Mesothelial cell of epicardium (in vitro differentiated cells): ENCODE data around the gene LMBR1. TPM values are rescaled to one million over a fixed set of nuclear protein-coding genes. Genes with fewer than 3 reads are reported as not detected.
"Not testable (repeated sequence)": the region's sequence is repeated elsewhere in the genome, so short reads cannot be mapped to it uniquely, and the experiment has no call there.

Source experiments
- DNase-seq, 2 experiments: peaks; one replicate each; pipeline ENCODE4 v3.0.0; 2021; ENCODE audit warnings: low spot score in 2 of 2; ENCODE audit not compliant: unreplicated experiment in 2 of 2
- H3K27ac Mint-ChIP-seq: 2 replicates; pipeline ENCODE4 v1.8.0; 2021; ENCODE audit warnings: mixed read lengths
- H3K27me3 Mint-ChIP-seq: 2 replicates; pipeline ENCODE4 v1.8.0; 2021; ENCODE audit warnings: low read depth, mixed read lengths
- H3K36me3 Mint-ChIP-seq: 2 replicates; pipeline ENCODE4 v1.8.0; 2021; ENCODE audit warnings: mixed read lengths
- H3K4me1 Mint-ChIP-seq: 2 replicates; pipeline ENCODE4 v1.8.0; 2021; ENCODE audit warnings: mixed read lengths
- H3K4me3 Mint-ChIP-seq: 2 replicates; pipeline ENCODE4 v1.8.0; 2021; ENCODE audit warnings: mild to moderate bottlenecking, moderate library complexity, mixed read lengths
- H3K9me3 Mint-ChIP-seq: 2 replicates; pipeline ENCODE4 v1.8.0; 2021; ENCODE audit warnings: mixed read lengths
- total RNA-seq: library from RNA; stranded (reverse); gene quantifications from 3 replicates; pipeline ENCODE4 v1.2.1, GENCODE V29; 2021
- TF ChIP-seq, protein P1 (sequence below): fragments of 200-600 bp; sonication (generic); IDR thresholded peaks from one replicate; pipeline ENCODE4 v1.5.0; 2021; ENCODE audit warnings: antibody characterized with exemption; ENCODE audit not compliant: unreplicated experiment

The LMBR1 gene
- total RNA-seq, 1 donor from 2014 or later: 69.3 TPM

DNA sequence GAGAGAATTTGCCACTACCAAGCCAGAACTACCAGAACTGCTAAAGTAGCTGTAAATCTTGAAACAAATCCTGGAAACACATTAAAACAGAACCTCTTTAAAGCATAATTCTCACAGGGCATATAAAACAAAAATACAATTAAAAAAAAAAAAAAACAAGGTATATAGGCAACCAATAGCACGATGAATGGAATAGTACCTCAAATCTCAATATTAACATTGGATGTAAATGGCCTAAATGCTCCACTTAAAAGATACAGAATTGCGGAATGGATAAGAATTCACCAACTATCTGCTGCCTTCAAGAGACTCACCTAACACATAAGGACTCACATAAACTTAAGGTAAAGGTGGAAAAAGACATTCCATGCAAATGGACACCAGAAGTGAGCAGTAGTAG lies 17.2 kb downstream of the LMBR1 start:
- Mint-ChIP-seq H3K27ac (no peak overlapping the region), H3K4me1 (no peaks in the 10 kb centered on the region), H3K9me3 (peaks cover 55% of the 10 kb centered on the region), H3K4me3 (no peak overlapping the region), H3K36me3 (peaks cover 65% of the 10 kb centered on the region), H3K27me3 (no peaks in the 10 kb centered on the region)
- TF ChIP-seq, protein P1, sequence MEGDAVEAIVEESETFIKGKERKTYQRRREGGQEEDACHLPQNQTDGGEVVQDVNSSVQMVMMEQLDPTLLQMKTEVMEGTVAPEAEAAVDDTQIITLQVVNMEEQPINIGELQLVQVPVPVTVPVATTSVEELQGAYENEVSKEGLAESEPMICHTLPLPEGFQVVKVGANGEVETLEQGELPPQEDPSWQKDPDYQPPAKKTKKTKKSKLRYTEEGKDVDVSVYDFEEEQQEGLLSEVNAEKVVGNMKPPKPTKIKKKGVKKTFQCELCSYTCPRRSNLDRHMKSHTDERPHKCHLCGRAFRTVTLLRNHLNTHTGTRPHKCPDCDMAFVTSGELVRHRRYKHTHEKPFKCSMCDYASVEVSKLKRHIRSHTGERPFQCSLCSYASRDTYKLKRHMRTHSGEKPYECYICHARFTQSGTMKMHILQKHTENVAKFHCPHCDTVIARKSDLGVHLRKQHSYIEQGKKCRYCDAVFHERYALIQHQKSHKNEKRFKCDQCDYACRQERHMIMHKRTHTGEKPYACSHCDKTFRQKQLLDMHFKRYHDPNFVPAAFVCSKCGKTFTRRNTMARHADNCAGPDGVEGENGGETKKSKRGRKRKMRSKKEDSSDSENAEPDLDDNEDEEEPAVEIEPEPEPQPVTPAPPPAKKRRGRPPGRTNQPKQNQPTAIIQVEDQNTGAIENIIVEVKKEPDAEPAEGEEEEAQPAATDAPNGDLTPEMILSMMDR: no peak
- DNase-seq: no peak

DNA sequence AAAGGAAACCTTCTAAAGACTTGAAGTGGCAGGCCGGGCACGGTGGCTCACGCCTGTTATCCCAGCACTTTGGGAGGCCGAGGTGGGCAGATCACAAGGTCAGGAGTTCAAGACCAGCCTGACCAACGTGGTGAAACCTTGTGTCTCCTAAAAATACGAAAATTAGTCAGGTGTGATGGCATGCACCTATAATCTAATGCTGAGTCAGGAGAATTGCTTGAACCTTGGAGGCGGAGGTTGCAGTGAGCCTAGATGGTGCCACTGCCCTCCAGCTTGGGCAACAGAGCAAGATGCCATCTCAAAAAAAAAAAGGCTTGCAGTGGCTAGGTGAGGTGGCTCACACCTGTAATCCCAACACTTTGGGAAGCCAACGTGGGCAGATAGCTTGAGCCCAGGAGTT lies 24.6 kb downstream of the LMBR1 start:
- H3K4me3 Mint-ChIP-seq, H3K9me3 Mint-ChIP-seq, H3K4me1 Mint-ChIP-seq, DNase-seq, H3K27me3 Mint-ChIP-seq, H3K27ac Mint-ChIP-seq: not testable (repeated sequence)
- H3K36me3 Mint-ChIP-seq: peaks cover 23% of the 10 kb centered on the region

DNA sequence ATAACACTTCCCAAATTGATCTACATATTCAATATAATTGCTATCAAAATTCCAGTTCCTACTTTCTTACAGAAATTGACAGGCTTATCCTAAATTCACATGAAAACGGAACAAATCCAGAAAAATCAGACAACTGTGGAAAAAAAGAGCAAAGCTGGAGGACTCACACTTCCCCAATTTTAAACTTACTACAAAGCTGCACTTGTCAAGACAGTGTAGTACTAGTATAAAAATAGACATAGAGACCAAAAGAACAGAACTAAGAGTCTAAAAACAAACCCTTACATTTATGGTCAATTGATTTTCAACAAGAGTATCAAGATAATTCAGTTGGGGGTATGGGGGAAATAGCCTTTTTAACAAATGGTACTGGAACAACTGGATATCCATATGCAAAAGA lies 27.5 kb downstream of the LMBR1 start:
- Mint-ChIP-seq H3K9me3 (peaks cover 21% of the 10 kb centered on the region), H3K36me3 (peaks cover 27% of the 10 kb centered on the region), H3K4me3 (no peak overlapping the region), H3K4me1 (no peaks in the 10 kb centered on the region), H3K27ac (no peak overlapping the region), H3K27me3 (no peaks in the 10 kb centered on the region)
- DNase-seq: no peak
- TF ChIP-seq, protein P1: no peak

DNA sequence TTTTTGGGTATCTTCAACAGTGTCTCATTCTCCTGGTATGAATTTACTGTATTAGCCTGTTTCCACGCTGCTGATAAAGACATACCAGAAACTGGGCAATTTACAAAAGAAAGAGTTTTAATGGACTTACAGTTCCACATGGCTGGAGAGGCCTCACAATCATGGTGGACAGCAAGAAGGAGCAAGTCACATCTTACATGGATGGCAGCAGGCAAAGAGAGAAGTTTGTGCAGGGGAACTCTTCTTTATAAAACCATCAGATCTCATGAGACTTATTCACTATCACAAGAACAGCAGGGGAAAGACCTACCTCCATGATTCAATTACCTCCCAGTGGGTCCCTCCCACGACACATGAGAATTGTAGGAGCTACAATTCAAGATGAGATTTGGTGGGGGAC lies 31.0 kb downstream of the LMBR1 start:
- H3K27ac Mint-ChIP-seq, H3K4me1 Mint-ChIP-seq, DNase-seq, H3K4me3 Mint-ChIP-seq, H3K27me3 Mint-ChIP-seq: not testable (repeated sequence)
- Mint-ChIP-seq H3K9me3 (peaks cover 48% of the 10 kb centered on the region), H3K36me3 (peaks cover 53% of the 10 kb centered on the region)

DNA sequence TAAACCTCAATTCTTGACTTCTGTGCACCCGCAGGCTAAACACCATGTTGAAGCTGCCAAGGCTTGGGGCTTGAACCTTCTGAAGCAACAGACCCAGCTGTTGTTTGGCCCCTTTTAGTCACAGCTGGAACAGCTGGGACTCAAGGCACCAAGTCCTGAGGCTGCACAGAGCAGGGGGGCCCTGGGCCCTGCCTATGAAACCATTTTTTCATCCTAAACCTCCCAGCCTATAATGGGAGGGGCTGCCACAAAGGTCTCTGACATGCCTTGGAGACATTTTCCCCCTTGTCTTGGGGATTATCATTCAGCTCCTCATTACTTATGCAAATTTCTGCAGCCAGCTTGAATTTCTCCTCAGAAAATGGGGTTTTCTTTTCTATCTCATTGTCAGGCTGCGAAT lies 31.8 kb downstream of the LMBR1 start:
- Mint-ChIP-seq H3K27me3 (no peaks in the 10 kb centered on the region), H3K36me3 (peaks cover 57% of the 10 kb centered on the region), H3K4me3 (no peak overlapping the region), H3K27ac (no peak overlapping the region), H3K9me3 (peaks cover 52% of the 10 kb centered on the region), H3K4me1 (no peaks in the 10 kb centered on the region)
- DNase-seq: no peak
- TF ChIP-seq, protein P1: no peak

DNA sequence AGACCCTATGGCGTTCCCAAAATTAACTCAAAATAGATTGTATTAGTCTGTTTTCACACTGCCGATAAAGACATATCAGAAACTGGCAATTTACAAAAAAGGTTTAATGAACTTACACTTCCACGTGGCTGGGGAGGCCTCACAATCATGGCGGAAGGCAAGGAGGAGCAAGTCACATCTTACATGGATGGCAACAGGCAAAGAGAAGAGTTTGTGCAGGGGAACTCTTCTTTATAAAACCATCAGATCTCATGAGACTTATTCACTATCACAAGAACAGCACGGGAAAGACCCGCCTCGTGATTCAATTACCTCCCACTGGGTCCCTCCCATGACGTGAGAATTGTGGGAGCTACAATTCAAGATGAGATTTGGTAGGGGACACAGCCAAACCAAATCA lies 32.9 kb downstream of the LMBR1 start:
- H3K9me3 Mint-ChIP-seq: peaks cover 59% of the 10 kb centered on the region
- not testable (repeated sequence) for DNase-seq, H3K27me3 Mint-ChIP-seq, H3K27ac Mint-ChIP-seq, H3K4me1 Mint-ChIP-seq, H3K4me3 Mint-ChIP-seq
- H3K36me3 Mint-ChIP-seq: peaks cover 66% of the 10 kb centered on the region

DNA sequence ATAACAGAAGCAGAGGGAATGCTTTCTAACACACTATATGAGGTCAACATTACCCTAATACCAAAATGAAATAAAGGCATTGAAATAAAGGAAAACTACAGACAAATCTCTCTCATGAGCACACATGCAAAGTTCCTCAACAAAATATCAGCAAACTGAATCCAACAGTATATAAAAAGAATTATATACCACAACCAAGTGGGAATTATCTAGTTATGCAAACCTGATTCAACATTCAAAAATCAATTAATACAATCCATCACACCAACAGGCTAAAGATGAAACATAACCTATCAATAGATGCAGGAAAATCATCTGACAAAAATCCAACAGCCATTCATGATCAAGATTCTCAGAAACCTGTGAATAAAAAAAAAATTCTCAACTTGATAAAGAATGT lies 34.5 kb downstream of the LMBR1 start:
- H3K36me3 Mint-ChIP-seq: peaks cover 74% of the 10 kb centered on the region
- peaks cover 65% of the 10 kb centered on the region for H3K9me3 Mint-ChIP-seq
- no peak for DNase-seq
- H3K4me3 Mint-ChIP-seq: no peak overlapping the region
- TF ChIP-seq, protein P1: no peak
- no peak overlapping the region for H3K27ac Mint-ChIP-seq
- no peaks in the 10 kb centered on the region for H3K27me3 Mint-ChIP-seq
- H3K4me1 Mint-ChIP-seq: no peaks in the 10 kb centered on the region
